ENCODE results near the gene TRIM45. TPM values are rescaled to one million over a fixed set of nuclear protein-coding genes. Genes with fewer than 3 reads are reported as not detected.

Gene TRIM45
- total and polyA plus RNA-seq, 2 of the 4 experiments (the other 2 are of a cell fraction): 2.0 to 5.1 TPM

- H2AFZ ChIP-seq (replicated peaks; ENCODE audit: low read length, poor library complexity): no peak overlapping the region
- no peak overlapping the region for H3K4ac ChIP-seq (ENCODE audit: low read depth, low read length)
- H2BK15ac ChIP-seq (ENCODE audit: low read depth, low read length): no peak overlapping the region
- H3K56ac ChIP-seq (ENCODE audit: extremely low read depth, insufficient read depth, low read length): no peak overlapping the region
- POLR2A ChIA-PET (ENCODE audit: unreplicated experiment): no interaction called here
- H4K5ac ChIP-seq (ENCODE audit: low read depth, low read length): no peak overlapping the region
- H4K20me1 ChIP-seq (ENCODE audit: insufficient read depth, low read length): no peaks in the 10 kb centered on the region
- no peak overlapping the region for H2AK5ac ChIP-seq (ENCODE audit: low read depth, low read length)
- no peak overlapping the region for H2BK5ac ChIP-seq (ENCODE audit: low read depth, low read length, poor library complexity, severe bottlenecking)
- no peaks in the 10 kb centered on the region for H3K36me3 ChIP-seq (ENCODE audit: control insufficient read depth, insufficient read depth, low read length)
- H3K4me1 ChIP-seq (ENCODE audit: control insufficient read depth, insufficient read depth, low read length): peaks cover 3% of the 10 kb centered on the region
- WGBS, 2 experiments (ENCODE audit: extremely low coverage in 2 of 2, insufficient read length in 1 of 2): no CpG with 5 or more reads among the region's 3 CpGs
- no TSS peak for BruUV-seq (replicated peaks)
- no peak overlapping the region for H3K27ac ChIP-seq (ENCODE audit: insufficient read depth, low read length)
- no peak overlapping the region for H3K9ac ChIP-seq (ENCODE audit: low read depth, low read length)
- no peak overlapping the region for H3K14ac ChIP-seq (replicated peaks; ENCODE audit: low read depth, low read length)
- no peak overlapping the region for H2AK9ac ChIP-seq (replicated peaks; ENCODE audit: low read depth, low read length, poor library complexity)
- no peaks in the 10 kb centered on the region for H3K79me1 ChIP-seq (ENCODE audit: low read depth in 1 of 2, low read length in 2 of 2)
- no peak overlapping the region for H3K4me2 ChIP-seq (ENCODE audit: low read depth, low read length)
- ATAC-seq (ENCODE audit: low read depth) (no peak), DNase-seq (no peak)
- no peak overlapping the region for H2BK120ac ChIP-seq (ENCODE audit: low read depth, low read length)
- H3K18ac ChIP-seq (ENCODE audit: low read depth, low read length): no peak overlapping the region
- H3K23ac ChIP-seq (ENCODE audit: low read depth, low read length): no peak overlapping the region
- intact Hi-C loops (cut with micrococcal nuclease) (no loop called here), in situ Hi-C loops (cut with MboI; ENCODE audit: low sequenced_read_pairs) (no loop called here), dilution Hi-C loops (cut with HindIII; ENCODE audit: low sequenced_read_pairs, unreplicated experiment) (no loop called here)
- TF ChIP-seq USF2 (IDR thresholded peaks at IDR 0.05; ENCODE audit: low read depth, low read length): no peak
- TF ChIP-seq RFX5 (IDR thresholded peaks at IDR 0.05; ENCODE audit: low read depth, low read length): no peak
- TF ChIP-seq MAZ (IDR thresholded peaks at IDR 0.05; ENCODE audit: borderline replicate concordance, low read depth, low read length): no peak
- no peak for TF ChIP-seq MXI1 (IDR thresholded peaks at IDR 0.05; ENCODE audit: borderline replicate concordance, low read depth, low read length)
- TF ChIP-seq CEBPB (IDR thresholded peaks at IDR 0.05; ENCODE audit: low read depth, low read length): no peak
- TF ChIP-seq POLR2A (IDR thresholded peaks at IDR 0.05; ENCODE audit: low read depth, low read length): no peak
- TF ChIP-seq ELK1 (IDR thresholded peaks at IDR 0.05; ENCODE audit: borderline replicate concordance, low read depth, low read length): no peak
- no peak for TF ChIP-seq MAFK (IDR thresholded peaks at IDR 0.05; ENCODE audit: low read depth, low read length)
- TF ChIP-seq RAD21 (IDR thresholded peaks at IDR 0.05; ENCODE audit: low read length): no peak
- TF ChIP-seq CHD1 (IDR thresholded peaks at IDR 0.05; ENCODE audit: low read depth, low read length): no peak
- no peak for TF ChIP-seq NFE2L2 (IDR thresholded peaks at IDR 0.05; ENCODE audit: low read depth, low read length)
- TF ChIP-seq SMC3 (IDR thresholded peaks at IDR 0.05; ENCODE audit: low read depth, low read length): no peak
- no peak for TF ChIP-seq BHLHE40 (IDR thresholded peaks at IDR 0.05; ENCODE audit: low read depth, low read length)
- TF ChIP-seq RCOR1 (IDR thresholded peaks at IDR 0.05; ENCODE audit: insufficient replicate concordance, low read length): no peak
- no peak overlapping the region for H4K8ac ChIP-seq (ENCODE audit: low read depth in 2 of 2, low read length in 2 of 2)
- no peaks in the 10 kb centered on the region for H3K27me3 ChIP-seq (ENCODE audit: control insufficient read depth, insufficient read depth, low read length)
- no peak overlapping the region for H3K4me3 ChIP-seq (ENCODE audit: insufficient read depth, low read depth, low read length)
- H3K9me3 ChIP-seq (ENCODE audit: control insufficient read depth, insufficient read depth, low read length): no peaks in the 10 kb centered on the region
- CTCF ChIA-PET: interaction anchor here (1.2 kb wide), 1 partner anchor 9 kb away, joined by 3 read pairs; no protein-coding TSS in a partner anchor
- no peak overlapping the region for H4K91ac ChIP-seq (ENCODE audit: insufficient read depth, low read depth, low read length)
- H2BK20ac ChIP-seq (ENCODE audit: low read depth, low read length): no peak overlapping the region
- H3K9me1 ChIP-seq (ENCODE audit: insufficient read depth, low read length): no peaks in the 10 kb centered on the region; the same call in 1 of the 2 replicates
Observed at GRCh38 chr1:117137281-117137855, 15.8 kb upstream of the TRIM45 start.

Measured in IMR-90 (cell line).